Activated CD8-positive, alpha-beta memory T cell treated with anti-CD3 and anti-CD28 coated beads, Interleukin-2, amount 50 U/mL, for 24 hours (primary cell): Measurements from ENCODE around the gene FAAP100.

Source experiments
- DNase-seq: peaks from one replicate; pipeline ENCODE4 v3.0.0-alpha.2; 2020; ENCODE audit errors: extremely low read depth

FAAP100 gene

GRCh38 chr17:81577278-81578000 is 25.3 kb upstream of the FAAP100 start:
- DNase-seq, result no peak

DNA sequence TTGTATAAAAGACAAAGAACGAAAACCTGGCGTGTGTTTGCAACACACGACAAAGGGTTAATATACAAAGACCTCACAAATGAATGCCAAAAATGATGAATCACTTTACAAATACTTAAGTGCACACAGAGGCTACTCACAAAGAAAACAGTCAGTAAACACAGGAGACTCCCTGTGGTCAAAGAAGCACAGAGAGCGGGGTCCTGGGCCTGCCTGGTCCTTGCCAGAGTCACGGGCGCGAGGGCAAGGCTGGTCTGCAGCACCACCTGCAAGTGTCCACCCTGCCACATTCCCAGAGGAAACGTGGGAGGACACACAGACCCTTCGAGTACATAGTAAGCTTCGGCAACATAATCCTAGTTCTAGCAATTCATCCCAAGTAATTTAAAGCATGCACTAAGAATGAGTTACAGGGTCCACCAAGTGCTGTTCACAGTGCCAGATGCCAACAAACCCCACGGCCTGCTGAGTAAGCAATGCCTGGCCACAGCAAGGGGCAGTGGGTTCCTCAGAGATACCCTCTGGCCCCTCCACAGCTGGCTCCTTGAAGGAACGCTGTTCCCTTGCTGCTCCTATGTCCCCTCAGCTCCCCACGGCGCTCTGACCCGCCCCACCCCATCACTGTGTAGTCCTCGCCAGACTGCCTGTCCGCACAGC is 24.6 kb upstream of the FAAP100 start:
- no peak for DNase-seq

- no peak for DNase-seq
Observed at GRCh38 chr17:81575836-81576235, 23.7 kb upstream of the FAAP100 start.

DNA sequence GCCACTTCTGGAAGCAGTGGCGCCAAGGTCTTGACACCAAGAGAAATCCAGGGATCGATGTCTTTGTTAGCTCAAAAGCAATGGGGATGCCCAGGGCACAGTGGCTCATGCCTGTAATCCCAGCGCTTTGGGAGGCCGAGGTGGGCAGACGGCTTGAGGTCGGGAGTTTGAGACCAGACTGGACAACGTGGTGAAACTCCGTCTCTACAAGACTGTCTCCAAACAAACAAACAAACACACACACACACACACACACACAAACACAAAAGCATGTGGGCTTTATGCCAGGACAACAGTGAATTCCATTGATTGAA is 22.4 kb upstream of the FAAP100 start:
- DNase-seq, result no peak

GRCh38 chr17:81573794-81574642 is 21.9 kb upstream of the FAAP100 start:
- no peak for DNase-seq

DNA sequence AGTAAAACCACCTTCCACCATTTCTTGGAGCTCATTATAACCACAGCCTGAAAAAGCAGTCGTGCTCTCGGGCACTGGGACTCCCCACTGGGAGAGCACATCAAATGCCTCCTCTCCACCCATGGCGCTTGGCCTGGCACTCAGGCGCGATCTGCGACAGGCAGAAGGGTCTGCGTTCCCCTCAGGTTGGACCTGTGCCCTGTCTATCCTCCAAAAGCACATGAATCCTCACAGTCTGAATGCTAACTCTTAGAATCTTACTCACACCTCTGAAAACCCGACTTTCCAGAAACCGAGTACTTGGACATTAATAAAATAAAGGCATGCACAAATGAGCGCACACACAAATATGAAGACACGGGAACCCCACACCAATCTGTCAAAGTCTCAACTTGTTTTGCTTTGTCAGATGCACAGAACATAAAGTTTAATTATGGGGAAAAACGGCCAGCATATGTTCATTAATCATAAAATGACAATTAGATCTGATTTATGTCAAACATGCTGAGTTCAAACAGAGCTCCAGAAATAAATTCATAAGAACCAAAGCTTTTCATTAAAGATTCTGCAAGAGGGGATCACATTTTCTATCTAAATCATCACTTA is 20.5 kb upstream of the FAAP100 start:
- DNase-seq, result no peak

- DNase-seq, result no peak
Observed at GRCh38 chr17:81570964-81571363, 18.8 kb upstream of the FAAP100 start.

DNA sequence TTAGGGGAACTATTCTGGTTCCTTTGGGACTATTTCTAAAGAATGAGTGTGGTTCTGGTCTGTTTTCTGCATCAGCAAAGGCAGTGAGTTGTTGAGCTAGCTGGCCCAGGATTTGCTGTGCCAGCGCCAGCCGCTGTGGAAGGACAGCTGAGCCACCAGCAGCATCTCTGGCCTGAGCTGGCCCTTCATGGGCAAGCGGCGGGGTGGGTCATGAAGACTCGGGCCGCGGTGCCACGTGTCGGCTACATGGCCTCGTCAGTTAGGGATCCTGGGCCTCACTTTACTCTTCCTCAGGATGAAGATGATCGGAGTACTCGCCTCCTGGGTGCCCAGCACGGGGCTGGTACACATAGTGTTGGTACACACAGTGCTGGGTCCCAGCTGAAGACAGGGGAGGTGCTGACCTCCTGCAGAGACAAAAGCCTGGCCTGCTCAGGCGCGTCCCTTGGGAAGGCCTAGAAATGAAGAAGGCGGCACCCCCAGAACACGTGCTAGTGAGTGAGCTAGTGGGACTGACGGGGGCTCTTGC is 17.9 kb upstream of the FAAP100 start:
- no peak for DNase-seq

GRCh38 chr17:81568416-81568815 is 16.3 kb upstream of the FAAP100 start:
- no peak for DNase-seq

DNA sequence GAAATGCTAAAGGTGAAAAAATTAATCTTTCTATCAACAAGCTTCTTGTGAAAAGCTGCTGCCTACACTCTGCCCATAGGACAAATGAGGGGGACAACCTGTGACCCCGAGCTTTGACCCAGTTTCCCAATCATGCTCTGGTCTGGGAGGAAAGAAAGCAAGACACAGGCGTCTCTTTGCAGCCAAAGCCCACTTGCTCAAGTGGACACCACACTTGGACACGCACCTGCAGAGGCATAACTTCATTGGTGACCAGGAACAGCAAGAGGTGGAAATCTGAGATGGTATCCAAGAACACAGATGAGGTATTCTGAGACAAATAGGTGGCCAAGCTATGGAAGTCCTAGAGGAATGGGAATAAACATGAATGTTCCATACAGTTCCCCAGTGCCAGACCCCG is 15.0 kb upstream of the FAAP100 start:
- DNase-seq, result no peak

- DNase-seq, result no peak
Observed at GRCh38 chr17:81566461-81567126, 14.4 kb upstream of the FAAP100 start.

- no peak for DNase-seq
Observed at GRCh38 chr17:81565231-81565630, 13.1 kb upstream of the FAAP100 start.

DNA sequence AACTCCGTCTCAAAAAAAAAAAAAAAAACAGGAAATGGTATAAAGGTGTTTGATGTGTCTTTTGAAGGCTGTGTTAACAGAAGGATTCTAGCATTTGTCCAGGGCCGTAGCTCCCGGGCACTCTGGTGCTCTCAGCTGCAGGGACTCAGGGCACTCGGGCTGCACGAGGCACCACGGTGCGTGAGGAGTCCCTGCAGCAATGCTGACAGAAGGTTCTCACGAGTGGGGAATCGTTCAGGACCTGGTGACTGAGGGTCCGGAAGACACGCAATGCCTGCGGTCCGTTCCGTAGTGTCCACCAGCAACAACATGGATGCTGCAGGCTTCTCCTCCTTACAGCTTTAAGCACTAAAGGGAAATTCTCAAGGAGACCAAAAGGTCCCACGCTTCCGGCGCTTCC is 12.6 kb upstream of the FAAP100 start:
- no peak for DNase-seq

DNA sequence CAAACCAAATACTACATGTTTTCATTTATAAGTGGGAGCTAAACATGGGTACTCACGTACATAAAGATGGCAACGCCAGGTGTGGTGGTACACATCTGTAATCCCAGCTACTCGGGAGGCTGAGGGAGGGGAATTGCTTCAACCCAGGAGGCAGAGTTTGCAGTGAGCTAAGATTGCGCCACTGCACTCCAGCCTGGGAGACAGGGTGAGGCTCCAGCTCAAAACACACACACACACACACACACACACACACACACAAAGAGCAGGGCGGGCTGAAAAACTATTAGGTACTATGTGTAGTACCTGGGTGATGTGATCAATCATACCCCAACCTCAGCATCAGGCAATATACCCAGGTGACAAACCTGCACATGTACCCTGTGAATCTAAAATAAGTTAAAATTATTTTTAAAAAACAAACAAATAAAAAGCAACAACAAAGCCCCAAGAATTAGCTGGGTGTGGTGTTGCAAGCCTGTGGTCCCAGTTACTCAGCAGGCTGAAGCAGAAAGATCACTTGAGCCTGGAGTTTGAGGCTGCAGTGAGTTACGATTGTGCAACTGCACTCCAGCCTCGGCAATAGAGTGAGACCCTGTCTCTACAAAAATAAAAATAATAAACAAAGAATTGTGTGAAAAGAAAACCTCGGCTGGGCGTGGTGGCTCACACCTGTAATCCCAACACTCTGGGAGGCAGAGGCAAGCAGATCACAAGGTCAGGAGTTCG is 11.9 kb upstream of the FAAP100 start:
- DNase-seq, result no peak

DNA sequence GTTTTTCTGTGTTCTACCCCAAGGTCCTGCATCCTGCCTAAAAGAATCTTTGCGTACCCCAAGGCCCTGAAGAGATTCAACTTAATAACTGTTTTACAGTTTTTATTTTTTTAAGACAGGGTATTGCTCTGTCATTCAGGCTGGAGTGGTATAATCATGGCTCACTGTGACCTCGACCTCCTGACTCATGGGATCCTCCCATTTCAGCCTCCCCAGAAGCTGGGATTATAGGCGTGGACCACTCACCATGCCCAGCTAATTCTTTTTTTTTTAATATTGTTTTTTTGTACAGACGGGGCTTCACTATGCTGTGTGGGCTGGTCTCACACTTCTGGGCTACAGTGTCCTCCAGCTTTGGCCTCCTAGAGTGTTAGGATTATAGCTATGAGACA is 9.3 kb upstream of the FAAP100 start:
- no peak for DNase-seq

GRCh38 chr17:81558941-81559806 is 7.0 kb upstream of the FAAP100 start:
- no peak for DNase-seq

DNA sequence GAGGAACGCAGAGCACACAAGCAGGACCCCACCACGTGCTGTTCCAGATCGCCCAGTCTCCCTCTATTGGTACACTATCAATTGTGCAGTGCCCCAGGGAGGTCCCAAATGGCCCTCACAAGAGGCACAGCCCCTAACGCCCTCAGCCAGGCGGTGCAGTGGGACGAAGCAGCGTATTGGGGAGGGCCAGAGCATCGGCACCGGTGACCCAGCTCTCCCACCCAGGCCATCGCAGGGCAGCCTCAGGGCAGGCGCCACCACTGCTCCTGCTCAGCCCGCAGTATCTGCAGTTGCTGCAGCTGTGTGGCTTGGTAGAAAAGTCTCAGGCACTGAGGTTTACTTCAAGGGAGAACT is 5.9 kb upstream of the FAAP100 start:
- no peak for DNase-seq

GRCh38 chr17:81557276-81558114 is 5.3 kb upstream of the FAAP100 start:
- no peak for DNase-seq

DNA sequence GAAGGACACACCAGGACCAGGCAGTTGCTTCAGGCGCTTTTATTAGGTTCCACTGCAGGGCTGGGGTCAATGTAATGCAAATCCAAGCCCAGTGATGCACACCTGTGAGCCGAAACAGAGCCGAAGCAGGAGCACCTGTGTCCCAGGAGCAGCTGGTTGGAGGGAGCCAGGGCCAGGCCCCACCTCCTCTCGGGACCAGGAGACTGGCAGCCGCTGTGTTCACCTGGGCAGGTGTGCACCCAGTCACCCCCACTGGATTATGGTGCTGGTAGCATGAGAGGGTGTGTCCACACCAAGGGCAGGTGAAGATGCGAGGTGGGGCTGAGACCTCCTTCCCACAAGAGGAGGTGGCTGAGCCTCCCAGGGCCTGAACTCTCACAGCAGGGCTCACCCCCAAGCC is 4.7 kb upstream of the FAAP100 start:
- no peak for DNase-seq
